NCI-H1930 (cell line): ENCODE results near the gene ATP8B1.
"Not testable (repeated sequence)": the region's sequence is repeated elsewhere in the genome, so short reads cannot be mapped to it uniquely, and the experiment has no call there.

Source experiments
- DNase-seq, 2 experiments: peaks; one replicate each; lab custom pipeline; 2025; lab: John Stamatoyannopoulos, UW

The ATP8B1 gene

GRCh38 chr18:57764995-57765394, 38.1 kb downstream of the ATP8B1 start:
- no peak for DNase-seq

- no peak for DNase-seq
Measured at GRCh38 chr18:57764087-57764486, 39.0 kb downstream of the ATP8B1 start.

GRCh38 chr18:57762686-57763085, 40.4 kb downstream of the ATP8B1 start:
- no peak for DNase-seq

- no peak for DNase-seq
Measured at GRCh38 chr18:57759650-57760049, 43.5 kb downstream of the ATP8B1 start.

- DNase-seq = peak; percentile 66 to 84
Measured at GRCh38 chr18:57755473-57756067, 47.5 kb downstream of the ATP8B1 start.

- no peak for DNase-seq
Measured at GRCh38 chr18:57754577-57755338, 48.4 kb downstream of the ATP8B1 start.

GRCh38 chr18:57753063-57753462, 50.1 kb downstream of the ATP8B1 start:
- no peak for DNase-seq

GRCh38 chr18:57749604-57749970, 53.5 kb downstream of the ATP8B1 start:
- peak in 1 of 2 experiments; percentile 64 for DNase-seq

GRCh38 chr18:57748770-57749603, 54.1 kb downstream of the ATP8B1 start:
- peak; percentile 44 to 81 for DNase-seq

- DNase-seq = peak; percentile 11 to 70
Measured at GRCh38 chr18:57747809-57748680, 55.1 kb downstream of the ATP8B1 start.

- peak; percentile 20 to 80 for DNase-seq
Measured at GRCh38 chr18:57744211-57744694, 58.9 kb downstream of the ATP8B1 start.

GRCh38 chr18:57743008-57743407, 60.1 kb downstream of the ATP8B1 start:
- DNase-seq = no peak

GRCh38 chr18:57741273-57741672, 61.8 kb downstream of the ATP8B1 start:
- DNase-seq = no peak

- DNase-seq = no peak
Measured at GRCh38 chr18:57738078-57738477, 65.0 kb downstream of the ATP8B1 start.

- DNase-seq = no peak
Measured at GRCh38 chr18:57737400-57738060, 65.6 kb downstream of the ATP8B1 start.

GRCh38 chr18:57735042-57735441, 68.1 kb downstream of the ATP8B1 start:
- DNase-seq = not testable (repeated sequence)

GRCh38 chr18:57733861-57734260, 69.3 kb downstream of the ATP8B1 start:
- DNase-seq = no peak

GRCh38 chr18:57730146-57730545, 73.0 kb downstream of the ATP8B1 start:
- no peak for DNase-seq

- no peak for DNase-seq
Measured at GRCh38 chr18:57728941-57729511, 74.1 kb downstream of the ATP8B1 start.

GRCh38 chr18:57727952-57728807, 74.9 kb downstream of the ATP8B1 start:
- no peak for DNase-seq
